D721Med (cell line): ENCODE measurements around the gene CTAGE4.
"Not testable (repeated sequence)": the region's sequence is repeated elsewhere in the genome, so short reads cannot be mapped to it uniquely, and the experiment has no call there.

Experiments
- DNase-seq: peaks from one replicate; pipeline ENCODE4 v3.0.0; 2011; ENCODE audit warnings: low spot score; ENCODE audit not compliant: insufficient read length
- FAIRE-seq: peaks from 2 replicates; lab custom pipeline; 2011; peaks lifted over from hg19 to GRCh38; lab: Jason Lieb, UNC
- CTCF ChIP-seq: IDR thresholded peaks from 2 replicates; pipeline ENCODE4 v1.5.1; 2012; ENCODE audit warnings: mild to moderate bottlenecking, control low read depth; ENCODE audit not compliant: insufficient read depth; ENCODE audit errors: missing control alignments

The CTAGE4 gene

GRCh38 chr7:144164784-144165183 is 18.5 kb upstream of the CTAGE4 start:
- no peak for FAIRE-seq
- no peak for DNase-seq
- no peak for TF ChIP-seq CTCF

DNA sequence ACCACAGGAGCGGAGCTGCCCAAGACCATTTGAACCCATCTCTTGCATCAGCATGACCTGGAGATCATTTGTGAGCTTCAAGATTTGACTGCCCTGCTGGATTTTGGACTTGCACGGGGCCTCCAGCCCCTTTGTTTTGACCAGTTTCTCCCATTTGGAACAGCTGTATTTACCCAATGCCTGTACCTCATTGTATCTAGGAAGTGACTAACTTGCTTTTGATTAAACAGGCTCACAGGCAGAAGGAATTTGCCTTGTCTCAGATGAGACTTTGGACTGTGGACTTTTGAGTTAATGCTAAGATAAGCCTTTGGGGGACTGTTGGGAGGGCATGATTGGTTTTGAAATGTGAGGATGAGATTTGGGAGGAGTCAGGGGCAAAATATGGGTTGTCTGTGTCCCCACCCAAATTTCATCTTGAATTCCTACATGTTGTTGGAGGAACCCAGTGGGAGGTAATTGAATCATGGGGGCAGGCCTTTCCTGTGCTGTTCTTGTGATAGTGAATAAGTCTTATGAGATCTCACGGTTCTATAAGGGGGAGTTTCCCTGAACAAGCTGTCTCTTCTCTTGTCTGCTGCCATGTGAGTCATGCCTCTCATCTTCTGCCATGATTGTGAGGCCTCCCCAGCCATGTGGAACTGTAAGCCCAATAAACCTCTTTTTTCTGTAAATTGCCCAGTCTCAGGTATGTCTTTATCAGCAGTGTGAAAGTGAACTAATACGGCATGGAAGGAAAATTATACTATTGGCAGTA is 11.5 kb upstream of the CTAGE4 start:
- DNase-seq, FAIRE-seq: not testable (repeated sequence)

- FAIRE-seq, result no peak
- TF ChIP-seq CTCF, result no peak
Measured at GRCh38 chr7:144174613-144175012, 8.7 kb upstream of the CTAGE4 start.

DNA sequence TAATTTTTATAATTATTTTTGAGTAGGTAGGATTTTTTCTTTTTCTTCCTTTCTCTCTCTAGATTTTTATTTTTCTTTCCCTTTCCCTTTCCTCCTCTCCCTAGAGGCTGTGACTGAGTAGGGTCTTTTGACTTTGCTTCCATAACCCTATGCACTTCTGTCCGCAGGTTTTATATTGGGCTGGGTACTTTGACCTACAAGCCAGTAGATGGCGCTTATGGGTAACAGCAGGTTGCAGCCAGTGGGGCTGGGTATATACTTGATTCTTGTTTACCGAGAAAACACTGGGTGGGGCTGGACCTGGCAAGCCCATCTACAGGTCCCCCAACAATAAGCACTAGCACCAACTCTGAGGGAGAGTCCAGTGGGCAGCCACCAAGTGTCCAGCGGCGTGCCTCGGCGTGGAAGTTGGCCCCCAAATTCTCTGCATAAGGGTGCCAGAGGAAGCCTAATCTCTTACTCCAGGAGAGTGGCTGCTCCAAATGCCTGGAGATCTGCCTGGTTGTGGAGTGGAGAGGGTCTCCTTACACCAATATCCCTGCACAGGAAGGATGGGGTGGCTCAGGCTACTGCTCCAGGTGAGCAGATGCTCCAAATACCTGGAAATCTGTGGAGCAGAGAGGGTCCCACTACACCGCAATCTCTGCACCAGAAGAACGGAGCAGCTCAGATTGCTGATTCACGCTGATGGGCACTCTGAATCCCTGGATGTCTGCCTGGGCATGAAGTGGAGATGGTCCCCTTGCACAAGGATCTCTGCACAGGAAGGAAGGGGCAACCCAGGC is 4.7 kb upstream of the CTAGE4 start:
- not testable (repeated sequence) for DNase-seq, FAIRE-seq

More at GRCh38 chr7:144174613-144175012, 8.7 kb upstream of the CTAGE4 start:
- DNase-seq, result no peak

GRCh38 chr7:144179165-144179479 is 4.1 kb upstream of the CTAGE4 start:
- DNase-seq, FAIRE-seq: not testable (repeated sequence)

- FAIRE-seq, result not testable (repeated sequence)
Measured at GRCh38 chr7:144187848-144188247, 4.6 kb downstream of the CTAGE4 start.

GRCh38 chr7:144188578-144189171 is 5.4 kb downstream of the CTAGE4 start:
- not testable (repeated sequence) for FAIRE-seq, DNase-seq

More at GRCh38 chr7:144187848-144188247, 4.6 kb downstream of the CTAGE4 start:
- not testable (repeated sequence) for DNase-seq

GRCh38 chr7:144193782-144194181 is 10.5 kb downstream of the CTAGE4 start:
- not testable (repeated sequence) for FAIRE-seq, DNase-seq

DNA sequence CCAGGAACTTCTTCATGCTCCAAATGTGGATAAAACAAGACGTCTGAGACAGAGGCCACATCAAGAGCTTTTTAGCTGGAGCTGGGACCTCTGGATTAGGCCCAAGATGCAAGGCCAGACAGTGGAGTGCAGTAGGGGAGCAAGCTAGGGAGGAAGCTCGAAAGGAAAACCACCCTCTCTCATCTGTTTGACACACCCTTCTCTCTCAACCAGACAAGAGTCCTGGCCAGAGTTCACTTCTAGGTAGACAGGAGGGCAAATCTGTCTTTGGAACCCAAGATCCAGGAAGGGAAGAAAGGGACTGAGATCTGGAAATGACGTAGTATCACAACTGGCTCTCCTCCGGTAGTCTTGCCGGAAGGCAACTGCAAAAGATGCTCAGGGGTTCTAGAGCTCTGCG is 11.2 kb downstream of the CTAGE4 start:
- not testable (repeated sequence) for FAIRE-seq, DNase-seq

GRCh38 chr7:144195212-144195872 is 12.1 kb downstream of the CTAGE4 start, which contains the start of gene ARHGEF35:
Gene ARHGEF35 (minus strand): TSS chr7:144195833. CDS start chr7:144188383, 7,450 bp downstream.
- not testable (repeated sequence) for DNase-seq, FAIRE-seq

GRCh38 chr7:144198934-144199333 is 15.7 kb downstream of the CTAGE4 start:
- not testable (repeated sequence) for FAIRE-seq, DNase-seq

DNA sequence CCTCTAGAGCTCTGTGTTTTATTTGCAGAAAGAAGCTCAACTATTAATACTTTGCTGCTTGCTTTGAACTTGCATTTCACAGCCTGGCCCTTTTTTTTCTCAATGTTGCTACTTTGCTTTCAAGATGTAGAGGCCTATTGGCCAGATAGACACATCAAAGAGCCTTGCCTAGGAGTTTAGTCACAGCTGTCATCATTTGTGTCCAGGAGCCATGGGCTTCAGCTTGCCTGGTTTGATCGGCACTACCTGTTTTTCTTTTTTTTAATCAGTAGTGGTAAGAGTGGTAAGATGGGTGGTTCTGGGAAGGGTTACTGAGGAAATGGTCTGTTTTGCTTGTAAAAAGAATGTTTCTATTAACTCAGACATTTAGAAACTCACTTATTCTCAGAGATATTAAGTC is 18.7 kb downstream of the CTAGE4 start:
- not testable (repeated sequence) for DNase-seq

DNA sequence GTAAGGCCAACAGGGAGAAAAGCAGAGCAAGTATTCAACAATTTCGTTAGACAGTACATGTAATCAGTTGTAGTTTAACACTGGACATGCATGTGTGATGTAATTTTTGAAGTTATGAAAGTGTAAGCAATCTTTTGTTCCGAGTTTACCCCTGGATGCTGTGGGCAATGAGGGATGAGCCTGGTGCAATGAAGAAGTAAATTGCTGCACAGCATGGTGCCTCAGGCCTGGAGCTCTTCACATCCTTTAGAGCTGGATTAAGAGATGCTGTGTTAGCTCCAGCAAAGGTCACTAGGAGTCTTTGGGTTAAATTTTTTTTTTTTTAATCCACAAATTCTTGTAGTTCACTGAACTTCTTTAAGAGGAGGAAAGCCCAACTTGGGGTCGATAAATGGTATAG is 19.8 kb downstream of the CTAGE4 start:
- DNase-seq, FAIRE-seq: not testable (repeated sequence)

More for the DNA sequence above, 18.7 kb downstream of the CTAGE4 start:
- FAIRE-seq, result not testable (repeated sequence)

DNA sequence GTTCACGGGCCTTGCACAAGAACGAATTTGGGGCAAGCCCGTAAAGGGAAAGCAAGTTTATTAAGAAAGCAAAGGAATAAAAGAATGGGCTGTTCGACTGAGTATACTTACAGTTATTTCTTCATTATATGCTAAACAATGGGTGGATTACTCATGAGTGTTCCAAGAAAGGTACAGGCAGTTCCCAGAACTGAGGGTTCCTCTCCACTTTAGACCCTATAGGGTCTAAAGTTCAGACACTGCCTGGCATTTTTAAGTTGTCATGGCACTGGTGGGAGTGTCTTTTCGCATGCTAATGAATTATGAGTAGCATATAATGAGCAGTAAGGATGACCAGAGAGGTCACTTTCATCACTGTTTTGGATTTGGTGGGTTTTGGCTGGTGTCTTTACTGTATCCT is 22.0 kb downstream of the CTAGE4 start:
- FAIRE-seq, DNase-seq: not testable (repeated sequence)

GRCh38 chr7:144217200-144217599 is 33.9 kb downstream of the CTAGE4 start:
- not testable (repeated sequence) for DNase-seq, FAIRE-seq

DNA sequence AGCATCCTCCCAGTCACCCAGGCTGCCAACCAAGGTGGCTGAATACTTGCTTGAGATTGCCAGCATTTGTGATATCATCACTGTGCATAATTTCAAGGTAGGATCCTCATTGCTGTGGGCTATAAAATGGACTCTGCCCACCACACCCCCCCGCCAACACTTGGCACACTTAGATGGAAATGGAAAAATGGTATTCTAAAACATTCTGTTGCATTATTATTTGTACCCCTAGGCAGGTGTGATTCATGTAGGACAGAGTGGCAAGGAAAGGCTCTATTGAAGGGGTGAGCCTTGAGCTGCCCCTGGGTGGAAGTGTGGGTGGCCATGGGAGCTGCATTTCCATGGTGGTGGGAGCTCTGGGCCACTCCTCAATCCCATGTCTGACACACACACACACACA is 35.3 kb downstream of the CTAGE4 start:
- not testable (repeated sequence) for DNase-seq, FAIRE-seq

- FAIRE-seq, result not testable (repeated sequence)
Measured at GRCh38 chr7:144219149-144219548, 35.9 kb downstream of the CTAGE4 start.

More at GRCh38 chr7:144219149-144219548, 35.9 kb downstream of the CTAGE4 start:
- not testable (repeated sequence) for DNase-seq
